ENCODE measurements around the gene SLX4IP.

The SLX4IP gene

GRCh38 chr20:10563935-10564492 is 128.9 kb downstream of the SLX4IP start:
- Histone ChIP-seq H3K9ac (ENCODE audit: low read length) (no peak overlapping the region), H3K27ac (ENCODE audit: low read length) (no peak overlapping the region), H4K20me1 (ENCODE audit: insufficient read depth, low read length) (no peaks in the 10 kb centered on the region), H3K36me3 (replicated peaks; ENCODE audit: low read depth, low read length) (peaks cover 6% of the 10 kb centered on the region), H3K27me3 (ENCODE audit: low read depth, low read length) (no peaks in the 10 kb centered on the region), H3K79me2 (ENCODE audit: low read length) (no peaks in the 10 kb centered on the region), H2AFZ (ENCODE audit: low read depth, low read length) (no peak overlapping the region), H3K4me2 (ENCODE audit: low read length) (no peak overlapping the region), H3K4me1 (ENCODE audit: low read length) (no peaks in the 10 kb centered on the region), H3K9me3 (ENCODE audit: insufficient read depth, low read length) (no peaks in the 10 kb centered on the region), H3K4me3 (ENCODE audit: low read length) (no peak overlapping the region)
- TF ChIP-seq EZH2phosphoT487 (IDR thresholded peaks at IDR 0.05; ENCODE audit: low read depth) (no peak), CTCF (IDR thresholded peaks at IDR 0.05; ENCODE audit: low read depth, low read length) (no peak)

GRCh38 chr20:10565191-10565921 is 130.3 kb downstream of the SLX4IP start:
- Histone ChIP-seq H3K36me3 (replicated peaks; ENCODE audit: low read depth, low read length) (peaks cover 6% of the 10 kb centered on the region), H3K79me2 (ENCODE audit: low read length) (no peaks in the 10 kb centered on the region), H3K4me2 (ENCODE audit: low read length) (no peak overlapping the region)

GRCh38 chr20:10565922-10566897 is 131.1 kb downstream of the SLX4IP start:
- Histone ChIP-seq H3K9ac (ENCODE audit: low read length) (no peak overlapping the region), H2AFZ (ENCODE audit: low read depth, low read length) (no peak overlapping the region), H3K4me2 (ENCODE audit: low read length) (no peak overlapping the region), H3K79me2 (ENCODE audit: low read length) (no peaks in the 10 kb centered on the region), H3K9me3 (ENCODE audit: insufficient read depth, low read length) (no peaks in the 10 kb centered on the region), H3K36me3 (replicated peaks; ENCODE audit: low read depth, low read length) (peaks cover 6% of the 10 kb centered on the region), H3K4me3 (ENCODE audit: low read length) (no peak overlapping the region), H4K20me1 (ENCODE audit: insufficient read depth, low read length) (no peaks in the 10 kb centered on the region), H3K4me1 (ENCODE audit: low read length) (no peaks in the 10 kb centered on the region), H3K27me3 (ENCODE audit: low read depth, low read length) (no peaks in the 10 kb centered on the region), H3K27ac (ENCODE audit: low read length) (no peak overlapping the region)
- no peak for TF ChIP-seq CTCF (IDR thresholded peaks at IDR 0.05; ENCODE audit: low read depth, low read length)

More at GRCh38 chr20:10565191-10565921, 130.3 kb downstream of the SLX4IP start:
- Histone ChIP-seq H2AFZ (ENCODE audit: low read depth, low read length) (no peak overlapping the region), H3K4me1 (ENCODE audit: low read length) (no peaks in the 10 kb centered on the region), H3K9me3 (ENCODE audit: insufficient read depth, low read length) (no peaks in the 10 kb centered on the region), H3K27me3 (ENCODE audit: low read depth, low read length) (no peaks in the 10 kb centered on the region), H4K20me1 (ENCODE audit: insufficient read depth, low read length) (no peaks in the 10 kb centered on the region), H3K9ac (ENCODE audit: low read length) (no peak overlapping the region), H3K4me3 (ENCODE audit: low read length) (no peak overlapping the region), H3K27ac (ENCODE audit: low read length) (no peak overlapping the region)
- TF ChIP-seq CTCF (IDR thresholded peaks at IDR 0.05; ENCODE audit: low read depth, low read length) (no peak), EZH2phosphoT487 (IDR thresholded peaks at IDR 0.05; ENCODE audit: low read depth) (no peak)

- Histone ChIP-seq H3K9ac (ENCODE audit: low read length) (no peak overlapping the region), H3K79me2 (ENCODE audit: low read length) (no peaks in the 10 kb centered on the region), H3K27ac (ENCODE audit: low read length) (no peak overlapping the region), H4K20me1 (ENCODE audit: insufficient read depth, low read length) (no peaks in the 10 kb centered on the region), H3K36me3 (replicated peaks; ENCODE audit: low read depth, low read length) (peaks cover 3% of the 10 kb centered on the region), H2AFZ (ENCODE audit: low read depth, low read length) (no peak overlapping the region), H3K4me3 (ENCODE audit: low read length) (no peak overlapping the region), H3K27me3 (ENCODE audit: low read depth, low read length) (no peaks in the 10 kb centered on the region), H3K4me2 (ENCODE audit: low read length) (no peak overlapping the region), H3K4me1 (ENCODE audit: low read length) (no peaks in the 10 kb centered on the region), H3K9me3 (ENCODE audit: insufficient read depth, low read length) (no peaks in the 10 kb centered on the region)
- TF ChIP-seq EZH2phosphoT487 (IDR thresholded peaks at IDR 0.05; ENCODE audit: low read depth) = no peak
- no peak for TF ChIP-seq CTCF (IDR thresholded peaks at IDR 0.05; ENCODE audit: low read depth, low read length)
Observed at GRCh38 chr20:10568032-10568431, 132.9 kb downstream of the SLX4IP start.
